Smooth muscle cell (in vitro differentiated cells): Measurements from ENCODE around the gene IL11. TPM values are rescaled to one million over a fixed set of nuclear protein-coding genes. Genes with fewer than 3 reads are reported as not detected.
A peak's percentile ranks its signal among the peaks of the same experiment; 100 is the strongest.

Experiments used
- DNase-seq: peaks from one replicate; lab custom pipeline; 2025; ENCODE audit not compliant: unreplicated experiment; lab: John Stamatoyannopoulos, UW
- H2AFZ ChIP-seq: fragments of 200-600 bp; sonication (generic); 2 replicates; pipeline ENCODE4 v1.6.0; 2016; ENCODE audit warnings: antibody characterized with exemption, low read depth, mild to moderate bottlenecking
- H3F3A ChIP-seq: fragments of 200-600 bp; sonication (generic); 2 replicates; pipeline ENCODE4 v1.6.0; 2017; ENCODE audit warnings: antibody characterized with exemption, low read depth
- H3K27ac ChIP-seq: fragments of 200-600 bp; sonication (generic); 2 replicates; pipeline ENCODE4 v1.5.1; 2016; ENCODE audit warnings: low read depth, mild to moderate bottlenecking
- H3K27me3 ChIP-seq: fragments of 200-600 bp; sonication (generic); 2 replicates; pipeline ENCODE4 v1.6.1; 2016; ENCODE audit warnings: low read depth, mild to moderate bottlenecking
- H3K36me3 ChIP-seq: fragments of 200-600 bp; sonication (generic); 2 replicates; pipeline ENCODE4 v1.5.1; 2016; ENCODE audit warnings: low read depth
- H3K4me1 ChIP-seq: fragments of 200-600 bp; sonication (generic); 2 replicates; pipeline ENCODE4 v1.5.1; 2016; ENCODE audit warnings: low read depth
- H3K4me2 ChIP-seq: fragments of 200-600 bp; sonication (generic); 2 replicates; pipeline ENCODE4 v1.6.0; 2016; ENCODE audit warnings: mild to moderate bottlenecking
- H3K4me3 ChIP-seq: fragments of 200-600 bp; sonication (generic); 2 replicates; pipeline ENCODE4 v1.5.1; 2016; ENCODE audit warnings: mild to moderate bottlenecking
- H3K79me2 ChIP-seq: fragments of 200-600 bp; sonication (generic); 2 replicates; pipeline ENCODE4 v1.6.0; 2016; ENCODE audit warnings: low read depth, mild to moderate bottlenecking
- H3K9ac ChIP-seq: fragments of 200-600 bp; sonication (generic); 2 replicates; pipeline ENCODE4 v1.6.0; 2016; ENCODE audit warnings: low read depth
- H3K9me3 ChIP-seq: fragments of 200-600 bp; sonication (generic); replicated peaks from 2 replicates; pipeline ENCODE4 v1.5.1; 2016; ENCODE audit warnings: low read depth
- H4K20me1 ChIP-seq: fragments of 200-600 bp; sonication (generic); 2 replicates; pipeline ENCODE4 v1.6.0; 2016; ENCODE audit warnings: low read depth
- WGBS: methylation state at CpG from one replicate; pipeline ENCODE4 v1.1.7; 2016; ENCODE audit warnings: low lambda C conversion rate; 5-methylcytosine and 5-hydroxymethylcytosine counted together
- polyA plus RNA-seq: library from polyadenylated mRNA; unstranded; fragments of >200 nt; fragmentation: Nextera tagmentation; extraction: Ambion mirVana; gene quantifications from 2 replicates; pipeline ENCODE4 v1.2.1, GENCODE V29; 2016
- total RNA-seq: library from RNA; depleted of rRNA; stranded (reverse); fragments of >200 nt; gene quantifications from 2 replicates; pipeline ENCODE4 v1.2.3, GENCODE V29; 2014
- TF ChIP-seq, protein P1 (sequence below): fragments of 200-600 bp; sonication (generic); IDR thresholded peaks from 2 replicates; pipeline ENCODE4 v1.5.1; 2017; ENCODE audit warnings: borderline replicate concordance, mild to moderate bottlenecking, antibody characterized with exemption; ENCODE audit not compliant: insufficient read depth, poor library complexity, severe bottlenecking

Gene IL11
- 36.5 and 40.1 TPM in 2 replicates for total RNA-seq
- polyA plus RNA-seq = 66.4 and 68.1 TPM in 2 replicates

DNA sequence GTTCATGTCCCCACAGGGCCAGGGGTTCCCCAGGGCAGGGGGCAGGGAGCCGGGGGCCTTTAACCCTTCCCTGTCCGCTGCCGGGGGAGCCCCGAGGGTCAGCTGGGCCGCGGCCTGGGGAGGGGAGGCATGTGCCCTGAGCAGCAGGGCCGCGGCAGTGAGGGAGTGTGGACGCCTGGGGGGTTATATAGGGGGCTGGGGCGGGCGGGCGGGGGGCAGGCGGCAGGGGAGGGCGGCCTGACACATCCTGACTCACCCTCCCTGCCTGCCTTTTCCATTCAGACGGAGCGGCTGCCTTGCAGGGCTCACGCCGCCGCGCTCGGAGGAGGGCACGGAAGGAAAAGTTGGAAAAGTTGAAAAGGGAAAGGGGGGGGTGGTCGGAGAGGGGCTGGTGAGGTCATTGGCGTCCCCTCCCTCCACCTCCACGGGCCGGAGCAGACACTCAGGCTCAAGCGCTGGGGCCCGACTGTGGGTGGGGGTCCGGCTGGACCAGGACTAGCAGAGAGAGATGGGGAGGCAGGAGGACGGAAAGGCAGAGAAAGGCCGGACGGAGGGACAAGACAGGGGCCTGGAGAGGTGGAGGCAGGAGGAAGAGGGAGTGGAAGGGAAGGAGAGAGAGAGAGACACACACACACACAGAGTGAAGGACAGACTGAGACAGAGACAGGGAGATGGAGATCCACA lies at the start of gene IL11:
TSS of gene IL11 (minus strand) at position 159 of the 684 bp plus-strand sequence. CDS start at position 6, 153 bp downstream.
- Histone ChIP-seq H3K79me2 (peaks cover 4% of the 10 kb centered on the region), H3K36me3 (no peaks in the 10 kb centered on the region), H3K4me1 (peaks cover 22% of the 10 kb centered on the region), H2AFZ (no peak within 1 kb of the TSS), H4K20me1 (peaks cover 24% of the 10 kb centered on the region), H3F3A (peaks cover 27% of the 10 kb centered on the region), H3K27me3 (no peaks in the 10 kb centered on the region), H3K9me3 (no peaks in the 10 kb centered on the region), H3K4me3 (peak within 1 kb of the TSS; percentile 88), H3K4me2 (peak within 1 kb of the TSS; percentile 99), H3K27ac (peak within 1 kb of the TSS; percentile 97), H3K9ac (peak within 1 kb of the TSS; percentile 96)
- TF ChIP-seq, protein P1, sequence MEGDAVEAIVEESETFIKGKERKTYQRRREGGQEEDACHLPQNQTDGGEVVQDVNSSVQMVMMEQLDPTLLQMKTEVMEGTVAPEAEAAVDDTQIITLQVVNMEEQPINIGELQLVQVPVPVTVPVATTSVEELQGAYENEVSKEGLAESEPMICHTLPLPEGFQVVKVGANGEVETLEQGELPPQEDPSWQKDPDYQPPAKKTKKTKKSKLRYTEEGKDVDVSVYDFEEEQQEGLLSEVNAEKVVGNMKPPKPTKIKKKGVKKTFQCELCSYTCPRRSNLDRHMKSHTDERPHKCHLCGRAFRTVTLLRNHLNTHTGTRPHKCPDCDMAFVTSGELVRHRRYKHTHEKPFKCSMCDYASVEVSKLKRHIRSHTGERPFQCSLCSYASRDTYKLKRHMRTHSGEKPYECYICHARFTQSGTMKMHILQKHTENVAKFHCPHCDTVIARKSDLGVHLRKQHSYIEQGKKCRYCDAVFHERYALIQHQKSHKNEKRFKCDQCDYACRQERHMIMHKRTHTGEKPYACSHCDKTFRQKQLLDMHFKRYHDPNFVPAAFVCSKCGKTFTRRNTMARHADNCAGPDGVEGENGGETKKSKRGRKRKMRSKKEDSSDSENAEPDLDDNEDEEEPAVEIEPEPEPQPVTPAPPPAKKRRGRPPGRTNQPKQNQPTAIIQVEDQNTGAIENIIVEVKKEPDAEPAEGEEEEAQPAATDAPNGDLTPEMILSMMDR = no peak
- peak; percentile 87 for DNase-seq
- WGBS = 2% methylated on average over 15 of the region's 32 CpGs

- Histone ChIP-seq H3K4me3 (no peak overlapping the region), H3K4me2 (no peak overlapping the region), H3K9ac (no peak overlapping the region), H3K36me3 (no peaks in the 10 kb centered on the region), H3K4me1 (no peaks in the 10 kb centered on the region), H3K27me3 (no peaks in the 10 kb centered on the region), H3F3A (no peaks in the 10 kb centered on the region), H4K20me1 (no peaks in the 10 kb centered on the region), H2AFZ (no peak overlapping the region), H3K79me2 (no peaks in the 10 kb centered on the region), H3K27ac (no peak overlapping the region), H3K9me3 (no peaks in the 10 kb centered on the region)
- DNase-seq = no peak
- 70% methylated on average over 5 of the region's 5 CpGs for WGBS
- TF ChIP-seq, protein P1 = no peak
Measured at GRCh38 chr19:55419624-55420236, 49.5 kb upstream of the IL11 start.

GRCh38 chr19:55419103-55419502 lies 48.8 kb upstream of the IL11 start:
- Histone ChIP-seq H3K36me3 (no peaks in the 10 kb centered on the region), H3K79me2 (no peaks in the 10 kb centered on the region), H3K4me2 (no peak overlapping the region), H3K9ac (no peak overlapping the region), H3K27ac (no peak overlapping the region), H3F3A (no peaks in the 10 kb centered on the region), H2AFZ (no peak overlapping the region), H3K4me1 (no peaks in the 10 kb centered on the region), H3K27me3 (no peaks in the 10 kb centered on the region), H3K4me3 (no peak overlapping the region), H3K9me3 (no peaks in the 10 kb centered on the region), H4K20me1 (no peaks in the 10 kb centered on the region)
- WGBS = 78% methylated on average over 5 of the region's 5 CpGs
- no peak for DNase-seq
- TF ChIP-seq, protein P1 = no peak
